OCI-LY3 (cell line): ENCODE measurements around the gene SIAE.

Source experiments
- EZH2phosphoT487 ChIP-seq: fragments of 200-600 bp; shearing (Covaris generic); IDR thresholded peaks from 2 replicates; pipeline ENCODE4 v1.6.1; 2018; ENCODE audit warnings: antibody characterized with exemption, mixed run types, low read depth
- TF ChIP-seq, protein P1 (sequence below): fragments of 200-600, 300-600 bp; sonication (generic); IDR thresholded peaks from 2 replicates; pipeline ENCODE4 v1.5.1; 2014; ENCODE audit warnings: antibody characterized with exemption, low read length, low read depth

DNA sequence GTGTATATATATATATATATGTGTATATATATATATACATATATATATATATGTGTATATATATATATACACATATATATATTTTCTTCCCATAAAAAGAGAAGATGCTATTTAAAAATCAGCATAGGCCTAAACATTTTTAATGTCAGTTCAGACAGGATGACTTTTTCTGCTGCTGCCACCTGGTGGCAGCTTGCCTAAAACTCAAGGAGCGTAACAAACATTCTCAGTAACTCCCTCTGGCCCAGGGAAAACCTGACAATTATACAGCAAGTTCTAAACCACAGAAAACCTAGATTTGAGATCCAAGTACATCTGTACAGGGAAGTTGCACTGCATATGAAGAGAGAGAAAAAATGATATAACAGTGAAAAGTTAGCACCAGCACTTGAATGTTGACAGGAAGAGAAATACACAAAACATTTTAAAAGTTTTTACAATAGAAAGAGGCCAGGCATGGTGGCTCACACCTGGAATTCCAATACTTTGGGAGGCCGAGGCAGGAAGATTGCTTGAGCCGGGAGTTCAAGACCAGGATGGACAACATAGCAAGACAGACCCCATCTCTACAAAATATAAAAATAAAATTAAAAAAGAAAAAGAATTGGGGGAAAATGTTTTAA, 87.2 kb downstream of the SIAE start:
- TF ChIP-seq, protein P1, sequence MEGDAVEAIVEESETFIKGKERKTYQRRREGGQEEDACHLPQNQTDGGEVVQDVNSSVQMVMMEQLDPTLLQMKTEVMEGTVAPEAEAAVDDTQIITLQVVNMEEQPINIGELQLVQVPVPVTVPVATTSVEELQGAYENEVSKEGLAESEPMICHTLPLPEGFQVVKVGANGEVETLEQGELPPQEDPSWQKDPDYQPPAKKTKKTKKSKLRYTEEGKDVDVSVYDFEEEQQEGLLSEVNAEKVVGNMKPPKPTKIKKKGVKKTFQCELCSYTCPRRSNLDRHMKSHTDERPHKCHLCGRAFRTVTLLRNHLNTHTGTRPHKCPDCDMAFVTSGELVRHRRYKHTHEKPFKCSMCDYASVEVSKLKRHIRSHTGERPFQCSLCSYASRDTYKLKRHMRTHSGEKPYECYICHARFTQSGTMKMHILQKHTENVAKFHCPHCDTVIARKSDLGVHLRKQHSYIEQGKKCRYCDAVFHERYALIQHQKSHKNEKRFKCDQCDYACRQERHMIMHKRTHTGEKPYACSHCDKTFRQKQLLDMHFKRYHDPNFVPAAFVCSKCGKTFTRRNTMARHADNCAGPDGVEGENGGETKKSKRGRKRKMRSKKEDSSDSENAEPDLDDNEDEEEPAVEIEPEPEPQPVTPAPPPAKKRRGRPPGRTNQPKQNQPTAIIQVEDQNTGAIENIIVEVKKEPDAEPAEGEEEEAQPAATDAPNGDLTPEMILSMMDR = peak; percentile 72
- no peak for TF ChIP-seq EZH2phosphoT487
